GM12878 (cell line): ENCODE data around the gene ZNF79. TPM values are rescaled to one million over a fixed set of nuclear protein-coding genes. Genes with fewer than 3 reads are reported as not detected.

Experiments used
- ATF3 ChIP-seq: IDR thresholded peaks from 2 replicates; pipeline ENCODE4 v1.6.1; 2011; ENCODE audit warnings: low read depth, mild to moderate bottlenecking, low read length, moderate library complexity, borderline replicate concordance; ENCODE audit errors: extremely low read depth
- BHLHE40 ChIP-seq, 2 experiments: fragments of 450-650 bp in 1 of 2; IDR thresholded peaks; 2 replicates each; pipeline ENCODE4 v1.6.1; 2011 to 2017; ENCODE audit warnings: low read depth in 2 of 2, borderline replicate concordance in 1 of 2, improper control_type of control experiment in 1 of 2, low read length in 1 of 2, mild to moderate bottlenecking in 1 of 2
- BRCA1 ChIP-seq: IDR thresholded peaks from 2 replicates; pipeline ENCODE4 v1.6.1; 2011; ENCODE audit warnings: low read depth, low read length, improper control_type of control experiment
- CREM ChIP-seq: IDR thresholded peaks from 2 replicates; pipeline ENCODE4 v1.6.1; 2014; ENCODE audit warnings: antibody characterized with exemption, low read depth
- DPF2 ChIP-seq: fragments of 450-650 bp; IDR thresholded peaks from 2 replicates; pipeline ENCODE4 v1.6.1; 2017; ENCODE audit warnings: mild to moderate bottlenecking
- ELK1 ChIP-seq: IDR thresholded peaks from 2 replicates; pipeline ENCODE4 v1.6.1; 2012; ENCODE audit warnings: low read depth, low read length, improper control_type of control experiment
- FOS ChIP-seq: IDR thresholded peaks from 3 replicates; pipeline ENCODE4 v1.6.1; 2011; ENCODE audit warnings: borderline replicate concordance; ENCODE audit not compliant: insufficient read length; ENCODE audit errors: extremely low read depth
- GABPA ChIP-seq: IDR thresholded peaks from 2 replicates; pipeline ENCODE4 v1.6.1; 2014; ENCODE audit warnings: antibody characterized with exemption, low read depth, mild to moderate bottlenecking, inconsistent platforms
- IKZF1 ChIP-seq: fragments of 450-650 bp; conservative IDR thresholded peaks from 2 replicates; pipeline ENCODE4 v1.6.1; 2017; ENCODE audit warnings: antibody characterized with exemption, mild to moderate bottlenecking
- MTA3 ChIP-seq: IDR thresholded peaks from 2 replicates; pipeline ENCODE4 v1.6.1; 2012; ENCODE audit warnings: low read length, inconsistent platforms, borderline replicate concordance
- NKRF ChIP-seq: fragments of 450-650 bp; conservative IDR thresholded peaks from 2 replicates; pipeline ENCODE4 v1.6.1; 2017; ENCODE audit warnings: mild to moderate bottlenecking, moderate library complexity
- NR2C1 ChIP-seq: fragments of 450-650 bp; IDR thresholded peaks from 2 replicates; pipeline ENCODE4 v1.6.1; 2017; ENCODE audit warnings: antibody characterized with exemption, mild to moderate bottlenecking, moderate library complexity
- NR2F1 ChIP-seq: fragments of 450-650 bp; conservative IDR thresholded peaks from 2 replicates; pipeline ENCODE4 v1.6.1; 2017; ENCODE audit warnings: mild to moderate bottlenecking
- NRF1 ChIP-seq: conservative IDR thresholded peaks from 2 replicates; pipeline ENCODE4 v1.6.1; 2011; ENCODE audit warnings: mild to moderate bottlenecking, low read depth, low read length, improper control_type of control experiment
- POU2F2 ChIP-seq: IDR thresholded peaks from 3 replicates; pipeline ENCODE4 v1.6.1; 2011; ENCODE audit warnings: low read depth, mild to moderate bottlenecking, low read length, borderline replicate concordance
- RAD51 ChIP-seq: fragments of 450-650 bp; IDR thresholded peaks from 2 replicates; pipeline ENCODE4 v1.6.1; 2016; ENCODE audit warnings: moderate library complexity, mild to moderate bottlenecking, inconsistent platforms
- RB1 ChIP-seq: fragments of 450-650 bp; formaldehyde crosslinking; IDR thresholded peaks from 2 replicates; pipeline ENCODE4 v1.6.1; 2017; ENCODE audit warnings: mild to moderate bottlenecking, borderline replicate concordance
- RELA ChIP-seq: fragments of 450-650 bp; IDR thresholded peaks from 2 replicates; pipeline ENCODE4 v1.8.0; 2014; ENCODE audit warnings: borderline replicate concordance; ENCODE audit not compliant: partially characterized antibody
- RUNX3 ChIP-seq: IDR thresholded peaks from 2 replicates; pipeline ENCODE4 v1.6.1; 2012; ENCODE audit warnings: low read length, inconsistent platforms
- SIN3A ChIP-seq: IDR thresholded peaks from 2 replicates; pipeline ENCODE4 v1.6.1; 2012; ENCODE audit warnings: low read depth, low read length, improper control_type of control experiment
- SP1 ChIP-seq: IDR thresholded peaks from one replicate; pipeline ENCODE4 v1.6.1; 2011; ENCODE audit warnings: low read depth, low read length
- SRF ChIP-seq, 2 experiments: IDR thresholded peaks; 2 replicates each; pipeline ENCODE4 v1.6.1; 2011; ENCODE audit warnings: low read depth in 2 of 2, low read length in 2 of 2, mild to moderate bottlenecking in 1 of 2, moderate library complexity in 1 of 2
- STAT1 ChIP-seq: fragments of 450-650 bp; conservative IDR thresholded peaks from 2 replicates; pipeline ENCODE4 v1.6.1; 2014; ENCODE audit warnings: antibody characterized with exemption, mild to moderate bottlenecking
- YY1 ChIP-seq: IDR thresholded peaks from 2 replicates; pipeline ENCODE4 v1.6.1; 2011; ENCODE audit warnings: low read depth, mild to moderate bottlenecking, low read length
- ZBTB33 ChIP-seq: fragments of 450-650 bp; IDR thresholded peaks from 2 replicates; pipeline ENCODE4 v1.6.1; 2017; ENCODE audit warnings: mild to moderate bottlenecking
- polyA plus RNA-seq, 11 experiments: library from polyadenylated mRNA; depleted of rRNA in 4 of 11; unstranded in 6 of 11; stranded (reverse) in 5 of 11; fragments of >200 nt; fragmentation: Nextera tagmentation in 4 of 11; fragmentation: Illumina TruSeq in 1 of 11; extraction: Ambion mirVana in 4 of 11; extraction: Trizol in 1 of 11; gene quantifications; 1 replicate in 1 of 11; 2 replicates in 10 of 11; pipeline versions ENCODE4 v1.2.1 to v1.2.3, GENCODE V29; 2011 to 2016; ENCODE audit warnings: inconsistent platforms in 2 of 11, missing spikeins in 2 of 11, low read depth in 1 of 11
- total RNA-seq, 4 experiments: library from RNA; depleted of rRNA in 3 of 4; stranded (reverse); fragments of >200 nt in 3 of 4; fragmentation: Illumina TruSeq in 1 of 4; extraction: Trizol in 1 of 4; gene quantifications; 2 replicates each; pipeline versions ENCODE4 v1.2.1 to v1.2.3, GENCODE V29; 2013 to 2021

Gene ZNF79
- total and polyA plus RNA-seq, 10 of the 15 experiments (the other 5 are each of a cell fraction or from before 2014, with no cell fraction given) = 1.8 to 14.1 (median 11.7) TPM

- no peak for TF ChIP-seq ZBTB33
- peak; percentile 40; the same call in 1 of the 2 replicates for TF ChIP-seq DPF2
- TF ChIP-seq NR2F1 = peak; percentile 45; the same call in 1 of the 2 replicates
- peak; percentile 83 for TF ChIP-seq YY1
- TF ChIP-seq BRCA1 = no peak
- peak in 1 of 2 experiments; percentile 79; a peak in 1 of 4 replicates for TF ChIP-seq SRF (IDR thresholded peaks at IDR 0.05; ENCODE audit: low read depth in 2 of 2, low read length in 2 of 2)
- TF ChIP-seq RUNX3 = peak; percentile 42; the same call in 1 of the 2 replicates
- peak; percentile 34 for TF ChIP-seq SP1
- TF ChIP-seq NKRF = peak; percentile 93
- no peak for TF ChIP-seq RAD51
- peak; percentile 73; the same call in 2 of the 3 replicates for TF ChIP-seq POU2F2
- peak; percentile 83 for TF ChIP-seq ATF3
- peak; percentile 98 for TF ChIP-seq CREM
- TF ChIP-seq FOS = no peak
- TF ChIP-seq RB1 = peak; percentile 81; the same call in 1 of the 2 replicates
- TF ChIP-seq IKZF1 = peak; percentile 92
- no peak for TF ChIP-seq STAT1
- TF ChIP-seq MTA3 = peak; percentile 42; the same call in 1 of the 2 replicates
- TF ChIP-seq RELA = peak; percentile 34
- peak; percentile 93 for TF ChIP-seq ELK1
- TF ChIP-seq GABPA = peak; percentile 90
- TF ChIP-seq NR2C1 = 0 out of 2 replicates have a peak, but pooled peaks have one; percentile 20
- peak; percentile 43 for TF ChIP-seq NRF1
- TF ChIP-seq BHLHE40 (IDR thresholded peaks at IDR 0.05; ENCODE audit: borderline replicate concordance in 1 of 2, low read depth in 2 of 2, low read length in 1 of 2) = 0 out of 4 replicates have a peak, but pooled peaks of 1 of the 2 experiments have one; percentile 44
- peak; percentile 76; the same call in 1 of the 2 replicates for TF ChIP-seq SIN3A
These were observed at the start of gene ZNF79 (continued) for GRCh38 chr9:127423934-127424675.
